22Rv1 (cell line): ENCODE data around the gene DDX56.

Experiments
- CTCF ChIP-seq: fragments of 450-650 bp; IDR thresholded peaks from 2 replicates; pipeline ENCODE4 v1.5.1; 2017; ENCODE audit warnings: mild to moderate bottlenecking
- ZFX ChIP-seq: fragments of 450-650 bp; IDR thresholded peaks from 2 replicates; pipeline ENCODE4 v1.6.1; 2017; ENCODE audit warnings: antibody characterized with exemption, borderline replicate concordance

- TF ChIP-seq CTCF = no peak
- TF ChIP-seq ZFX = no peak
Observed at GRCh38 chr7:44536090-44536489, 37.6 kb downstream of the DDX56 start.
